ENCODE data around the gene GOLGA8B.
"Not testable (repeated sequence)": the region's sequence is repeated elsewhere in the genome, so short reads cannot be mapped to it uniquely, and the experiment has no call there.

GOLGA8B gene

DNA sequence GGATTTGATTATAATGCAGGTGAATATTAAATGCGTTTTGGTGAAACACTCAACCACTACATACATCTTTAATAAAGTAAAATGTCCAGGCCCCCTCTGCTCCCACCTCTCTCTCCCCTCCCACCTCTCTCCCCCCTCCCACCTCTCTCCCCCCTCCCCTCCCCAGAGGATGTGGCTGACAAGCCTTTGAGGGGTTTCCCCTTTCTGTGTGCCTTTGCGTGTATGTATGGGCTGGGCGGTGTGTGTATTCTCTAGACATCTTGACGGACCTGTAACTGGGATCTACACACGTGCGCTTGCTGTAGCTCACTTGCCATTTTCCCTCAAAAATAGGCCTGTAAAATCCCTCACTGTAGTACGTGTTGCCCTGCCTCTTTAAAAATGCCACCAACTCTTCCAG lies 28.3 kb downstream of the GOLGA8B start:
- not testable (repeated sequence) for DNase-seq

DNA sequence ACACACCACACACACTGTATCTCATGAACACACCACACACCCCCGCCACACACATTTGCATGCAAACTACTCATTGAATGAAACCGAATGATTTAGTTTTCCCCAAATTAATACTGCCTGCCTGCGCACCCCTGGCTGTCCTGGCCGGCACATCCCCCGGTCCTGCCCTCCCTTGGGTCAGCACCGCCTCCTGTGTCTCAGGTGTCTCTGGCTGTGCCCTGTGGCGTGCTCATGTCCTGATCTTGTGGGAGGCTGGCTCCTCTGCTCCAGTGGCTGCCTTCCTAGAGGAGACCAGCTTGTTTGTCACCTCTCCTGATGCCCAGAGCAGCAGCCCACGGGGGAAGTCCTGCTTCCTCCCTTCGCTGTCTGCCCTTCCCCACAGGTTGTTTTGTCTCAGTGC lies 28.7 kb downstream of the GOLGA8B start:
- not testable (repeated sequence) for DNase-seq

DNA sequence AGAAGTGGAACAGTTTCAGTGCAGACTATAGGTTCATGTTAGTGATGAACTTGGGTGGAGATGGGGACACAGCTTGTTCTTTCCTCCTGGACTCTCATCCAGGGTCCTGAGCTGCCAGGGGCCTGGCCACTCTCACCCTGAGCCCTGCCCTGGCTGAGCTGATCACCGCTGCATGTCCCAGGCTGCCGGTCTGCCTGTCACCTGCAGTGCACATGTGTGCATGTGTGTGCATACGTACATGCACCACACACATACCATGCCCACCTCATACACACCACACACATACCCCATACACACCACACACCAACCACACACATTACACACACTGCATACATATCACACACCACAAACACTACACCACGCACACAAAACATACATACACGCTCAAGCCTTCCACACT lies 29.3 kb downstream of the GOLGA8B start:
- not testable (repeated sequence) for DNase-seq

DNA sequence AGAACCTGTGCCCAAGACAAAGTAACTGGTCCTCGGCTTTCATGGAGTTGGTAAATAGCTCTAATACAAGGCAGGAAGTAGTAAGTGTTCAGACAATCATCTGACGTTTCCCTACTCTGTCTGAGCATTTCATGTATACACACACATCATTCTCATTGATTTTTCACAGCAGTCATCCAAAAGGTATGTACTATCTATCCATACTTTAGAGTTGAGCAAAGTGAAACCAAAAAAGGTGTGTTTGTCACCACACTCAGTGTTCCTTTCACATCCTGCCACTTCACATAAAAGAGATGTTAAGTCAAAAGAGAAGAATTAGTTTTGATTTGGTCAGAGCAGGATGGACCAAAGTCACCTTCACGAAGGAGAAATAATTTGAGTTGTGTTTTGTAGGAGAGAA lies 33.3 kb downstream of the GOLGA8B start:
- DNase-seq = not testable (repeated sequence)

DNA sequence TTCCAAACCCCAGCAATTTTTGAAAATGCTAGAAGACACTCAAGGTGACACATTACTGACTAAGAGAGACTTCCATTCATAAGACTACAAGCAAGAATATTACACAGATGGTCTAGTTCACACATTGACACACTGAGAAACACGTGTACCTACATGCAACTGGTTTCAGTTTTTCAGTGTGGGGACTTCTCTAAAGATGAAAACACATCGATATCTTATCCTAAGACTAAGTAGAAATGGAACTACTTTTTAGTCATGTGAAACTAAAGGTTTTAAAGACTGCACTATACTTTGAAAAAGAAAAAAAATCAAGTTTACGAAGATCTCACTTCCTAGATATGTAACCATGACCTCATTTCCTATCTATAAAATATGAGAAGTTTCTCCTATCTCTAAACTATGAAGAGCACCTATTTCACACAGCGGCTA lies 34.1 kb downstream of the GOLGA8B start:
- not testable (repeated sequence) for DNase-seq

DNA sequence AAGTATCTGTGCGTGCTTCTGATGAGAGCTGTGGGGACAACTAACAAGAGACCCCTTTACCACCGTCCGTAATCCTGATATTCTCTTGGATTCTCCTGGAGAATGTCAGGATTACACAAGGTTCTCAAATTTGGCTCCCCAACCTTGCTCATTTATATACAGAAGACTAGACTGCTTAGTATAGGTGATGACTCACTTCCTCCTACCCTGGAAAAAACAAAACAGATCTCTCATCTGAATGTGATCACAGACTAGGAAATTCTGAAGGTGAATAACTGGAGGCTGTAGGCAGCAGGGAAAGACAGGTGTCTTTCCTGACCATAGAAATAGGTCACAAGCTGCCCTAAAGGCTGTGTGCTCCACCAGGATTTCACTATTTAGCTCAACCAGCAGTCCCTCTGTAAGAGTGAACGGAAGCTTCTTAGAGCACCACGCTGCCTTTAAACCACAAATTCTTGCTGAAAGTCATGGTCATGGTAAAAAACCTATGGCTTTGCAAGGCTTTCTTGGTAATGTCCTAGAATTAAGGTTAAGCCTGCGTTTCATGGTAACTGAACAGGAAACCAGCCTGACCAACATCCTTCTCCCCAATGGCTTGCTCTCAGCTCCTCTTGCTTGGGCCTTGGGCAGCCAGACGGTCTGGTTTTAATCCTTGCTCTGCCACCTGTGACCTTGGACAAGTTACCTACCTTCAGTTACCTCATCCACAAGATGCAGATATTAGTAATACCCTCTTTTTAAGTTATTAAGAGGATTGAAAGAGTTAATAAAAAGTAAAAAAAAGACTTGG lies 39.4 kb downstream of the GOLGA8B start:
- DNase-seq = not testable (repeated sequence)

DNA sequence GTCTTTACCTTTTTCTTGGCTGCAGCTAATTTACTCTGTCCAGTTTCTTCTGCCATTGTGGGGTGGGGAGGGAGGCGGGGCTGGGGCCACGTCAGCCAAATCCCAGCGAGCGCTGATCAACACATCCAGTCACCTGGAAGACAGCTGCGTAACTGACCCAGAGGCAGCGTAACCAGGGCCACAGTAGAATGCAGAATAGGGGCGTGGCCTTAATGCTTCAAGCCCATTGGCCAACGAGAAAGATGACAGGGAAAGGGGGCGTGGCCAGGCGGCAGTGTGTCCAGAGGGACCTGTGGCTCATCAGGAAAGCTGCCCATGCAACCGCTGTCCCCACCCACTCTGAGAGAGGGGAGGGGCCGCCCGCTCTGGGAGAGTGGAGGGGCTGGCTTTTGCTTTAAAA lies 47.6 kb downstream of the GOLGA8B start:
- not testable (repeated sequence) for DNase-seq

Measured in suppressor macrophage (primary cell).